GM13977 (cell line): ENCODE measurements around the gene FUOM.

Source experiments
- DNase-seq: peaks from one replicate; pipeline ENCODE4 v3.0.0; 2012; ENCODE audit warnings: low spot score
- in situ Hi-C: fragments of 300-500 bp; cut with MboI; formaldehyde crosslinking; loops from one replicate; pipeline ENCODE4 v1.12.0; 2022; ENCODE audit warnings: low sequenced_read_pairs, low pct_unique_long_range_greater_than_20kb, mixed read lengths, inconsistent platforms; ENCODE audit not compliant: unreplicated experiment
- TF ChIP-seq, protein P1 (sequence below): IDR thresholded peaks from 2 replicates; pipeline ENCODE4 v1.5.1; 2012; ENCODE audit warnings: mild to moderate bottlenecking, control low read depth; ENCODE audit not compliant: insufficient read depth; ENCODE audit errors: extremely low read depth, missing control alignments

The FUOM gene

DNA sequence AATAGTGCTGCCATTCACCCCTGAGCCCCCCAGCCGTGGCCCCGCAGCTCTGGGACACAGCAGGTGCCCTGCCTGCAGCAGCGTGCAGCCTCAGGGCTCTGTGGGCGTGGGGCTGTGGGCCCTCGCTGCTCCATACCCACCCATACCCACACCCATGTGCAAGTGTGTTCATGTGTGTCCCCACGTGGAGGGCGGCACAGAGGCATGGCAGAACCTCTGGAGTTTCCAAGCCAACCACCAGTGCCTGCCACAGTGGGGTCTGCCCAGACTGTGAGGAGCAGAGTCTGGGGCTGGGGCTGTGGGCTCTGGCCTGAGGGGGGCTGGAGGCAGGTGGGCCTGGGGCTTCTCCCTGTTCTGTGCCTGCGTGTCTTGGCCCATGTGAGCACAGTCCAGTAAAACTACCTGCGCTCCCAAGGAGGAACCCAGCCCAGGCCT is 8.2 kb downstream of the FUOM start:
- TF ChIP-seq, protein P1, sequence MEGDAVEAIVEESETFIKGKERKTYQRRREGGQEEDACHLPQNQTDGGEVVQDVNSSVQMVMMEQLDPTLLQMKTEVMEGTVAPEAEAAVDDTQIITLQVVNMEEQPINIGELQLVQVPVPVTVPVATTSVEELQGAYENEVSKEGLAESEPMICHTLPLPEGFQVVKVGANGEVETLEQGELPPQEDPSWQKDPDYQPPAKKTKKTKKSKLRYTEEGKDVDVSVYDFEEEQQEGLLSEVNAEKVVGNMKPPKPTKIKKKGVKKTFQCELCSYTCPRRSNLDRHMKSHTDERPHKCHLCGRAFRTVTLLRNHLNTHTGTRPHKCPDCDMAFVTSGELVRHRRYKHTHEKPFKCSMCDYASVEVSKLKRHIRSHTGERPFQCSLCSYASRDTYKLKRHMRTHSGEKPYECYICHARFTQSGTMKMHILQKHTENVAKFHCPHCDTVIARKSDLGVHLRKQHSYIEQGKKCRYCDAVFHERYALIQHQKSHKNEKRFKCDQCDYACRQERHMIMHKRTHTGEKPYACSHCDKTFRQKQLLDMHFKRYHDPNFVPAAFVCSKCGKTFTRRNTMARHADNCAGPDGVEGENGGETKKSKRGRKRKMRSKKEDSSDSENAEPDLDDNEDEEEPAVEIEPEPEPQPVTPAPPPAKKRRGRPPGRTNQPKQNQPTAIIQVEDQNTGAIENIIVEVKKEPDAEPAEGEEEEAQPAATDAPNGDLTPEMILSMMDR, result no peak
- in situ Hi-C loops, result no loop called here
- no peak for DNase-seq

DNA sequence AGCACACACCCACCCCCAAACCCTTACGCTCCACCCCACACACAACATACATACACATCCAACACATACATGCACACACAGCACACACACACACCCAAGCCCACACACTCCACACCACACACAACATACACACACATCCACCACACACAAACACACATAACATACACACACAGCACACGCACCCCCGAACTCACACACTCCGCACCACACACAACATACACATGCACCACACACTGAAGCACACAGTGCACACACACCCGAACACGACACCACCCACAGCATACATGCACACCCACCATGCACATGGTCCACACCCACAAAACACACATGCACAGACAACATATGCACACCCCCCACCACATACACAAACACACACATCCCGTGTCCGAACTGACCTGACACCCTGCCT is 8.7 kb downstream of the FUOM start:
- TF ChIP-seq, protein P1, result no peak
- DNase-seq, result no peak
- in situ Hi-C loops, result no loop called here

DNA sequence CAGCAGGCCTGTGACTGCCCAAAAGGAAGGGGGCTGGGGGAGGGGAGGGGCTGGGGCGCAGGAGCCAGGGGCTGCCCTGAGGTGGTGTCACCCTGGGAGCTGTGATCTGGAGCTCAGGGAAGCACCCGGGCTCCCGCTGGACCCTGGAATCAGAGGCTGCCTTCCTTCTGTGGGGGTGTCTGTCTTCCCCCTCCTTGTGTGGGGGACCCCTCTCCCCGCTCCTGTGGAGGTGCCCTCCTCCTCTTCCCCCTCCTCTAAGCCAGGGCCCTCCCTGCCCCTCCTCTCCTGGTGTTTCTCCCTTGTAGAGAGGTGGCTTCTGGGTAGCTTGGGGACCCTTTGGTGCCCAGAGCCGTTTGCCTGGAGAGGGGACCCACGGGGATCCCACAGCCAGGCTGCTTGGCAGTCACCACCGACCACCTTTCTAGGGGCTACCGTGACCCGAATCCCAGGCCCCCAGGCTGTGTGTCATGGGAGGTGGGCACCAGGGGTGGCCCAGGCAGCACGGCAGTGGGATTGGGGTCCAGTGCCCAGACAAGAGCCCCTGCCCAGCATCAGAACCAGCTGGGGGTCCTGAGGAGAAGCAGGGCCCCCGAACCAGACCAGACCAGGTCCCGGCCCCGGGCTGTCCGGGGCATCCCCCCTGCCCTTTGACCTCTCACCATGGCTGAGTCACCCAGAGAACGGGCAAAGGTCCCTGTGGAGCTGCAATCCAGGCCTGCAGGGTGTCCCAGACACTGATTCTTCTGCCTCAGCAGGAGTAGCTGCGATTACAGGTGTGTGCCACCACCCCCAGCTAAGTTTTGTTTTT is 9.9 kb downstream of the FUOM start:
- TF ChIP-seq, protein P1, result no peak
- in situ Hi-C loops, result no loop called here
- DNase-seq, result no peak

DNA sequence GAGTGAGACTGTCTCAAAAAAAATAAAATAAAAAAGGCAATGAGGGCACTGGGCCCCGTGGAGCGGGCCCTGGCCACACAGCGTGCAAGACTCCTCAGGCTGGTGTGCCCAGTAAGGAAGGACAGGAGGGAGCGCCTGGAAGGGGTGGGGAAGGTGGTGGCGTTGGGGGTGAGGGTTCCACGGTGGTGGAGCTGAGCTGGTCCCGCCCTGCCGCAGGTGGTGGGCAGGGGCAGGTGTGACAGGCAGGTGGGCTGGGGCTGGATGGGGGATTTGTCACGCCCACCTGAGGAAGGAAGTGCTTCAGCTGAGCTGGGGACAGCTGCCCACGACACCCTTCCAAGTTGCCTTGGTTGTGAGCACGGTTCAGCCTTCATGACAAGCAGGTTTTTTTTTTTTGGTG is 11.4 kb downstream of the FUOM start:
- DNase-seq, result no peak
- TF ChIP-seq, protein P1, result no peak
- in situ Hi-C loops, result no loop called here

DNA sequence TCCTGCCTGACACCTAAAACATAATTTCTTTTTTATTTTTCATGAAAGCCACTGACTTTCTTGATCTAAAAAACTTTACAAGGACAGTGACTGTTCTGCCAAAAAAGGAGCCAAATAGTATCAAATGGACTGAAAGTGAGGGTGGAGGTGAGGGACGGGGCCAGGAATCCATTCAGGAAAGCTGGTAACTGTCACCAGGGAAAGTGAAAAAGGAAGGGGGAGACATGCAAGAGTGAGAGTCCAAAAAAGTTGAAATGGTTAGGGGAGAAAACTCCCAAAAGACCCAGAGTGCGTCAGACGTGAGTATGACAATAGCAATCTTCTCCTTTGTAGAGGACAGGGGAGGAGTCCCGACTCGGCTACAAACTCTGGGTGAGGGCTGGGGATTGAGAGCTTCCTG is 13.6 kb downstream of the FUOM start:
- TF ChIP-seq, protein P1, result no peak
- in situ Hi-C loops, result no loop called here
- no peak for DNase-seq

DNA sequence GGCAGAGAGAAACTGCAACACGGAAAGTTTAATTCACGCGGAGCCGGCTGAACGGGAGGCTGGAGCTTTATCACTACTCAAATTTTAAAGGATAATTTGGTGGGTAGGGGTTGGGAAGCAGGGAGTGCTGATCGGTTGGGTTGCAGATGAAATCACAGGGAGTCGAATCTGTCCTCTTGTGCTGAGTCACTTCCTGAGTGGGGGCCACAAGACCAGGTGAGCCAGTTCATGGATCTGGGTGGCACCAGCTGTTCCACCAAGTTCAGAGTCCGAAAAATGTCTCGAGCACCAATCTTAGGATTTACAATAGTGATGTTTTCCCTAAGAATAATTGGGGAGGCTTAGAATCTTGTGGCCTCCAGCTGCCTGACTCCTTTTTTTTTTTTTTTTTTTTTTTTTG is 14.3 kb downstream of the FUOM start:
- TF ChIP-seq, protein P1, result no peak
- in situ Hi-C loops, result no loop called here
- DNase-seq, result no peak

DNA sequence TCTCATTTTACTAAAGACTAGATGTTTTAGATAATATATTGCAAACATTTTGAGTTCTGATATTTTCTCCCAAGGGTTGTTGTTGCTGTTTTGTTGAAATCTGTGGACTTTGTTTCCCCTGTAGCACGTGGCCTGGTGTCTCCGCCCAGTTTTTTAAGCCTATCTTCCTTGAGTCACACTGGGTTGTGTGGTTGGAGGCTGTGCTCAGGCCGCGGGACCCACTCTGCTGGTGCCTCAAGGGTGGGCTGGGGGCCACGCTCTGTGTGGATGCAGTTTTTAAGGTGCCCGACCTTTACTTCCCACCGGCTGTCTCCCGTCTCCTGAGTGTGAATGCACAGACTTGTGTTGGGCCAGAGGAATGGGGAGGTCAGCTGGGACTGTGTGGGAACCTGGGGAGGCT is 14.9 kb downstream of the FUOM start:
- in situ Hi-C loops, result no loop called here
- TF ChIP-seq, protein P1, result no peak
- no peak for DNase-seq
